Fibroblast of mammary gland (primary cell): ENCODE measurements around the gene AKT1.

Experiments
- DNase-seq: peaks from one replicate; pipeline ENCODE4 v3.0.0-alpha.2; 2010; ENCODE audit warnings: low read depth
- H3K4me3 ChIP-seq: 2 replicates; pipeline ENCODE4 v1.5.1; 2011; ENCODE audit warnings: low read depth, mild to moderate bottlenecking, low read length, moderate library complexity; ENCODE audit not compliant: control insufficient read depth
- CTCF ChIP-seq: conservative IDR thresholded peaks from 2 replicates; pipeline ENCODE4 v1.5.1; 2011; ENCODE audit warnings: low read depth, low read length, inconsistent platforms; ENCODE audit not compliant: control insufficient read depth, insufficient read depth

The AKT1 gene

GRCh38 chr14:104777808-104778249, 17.7 kb downstream of the AKT1 start:
- no peak overlapping the region for H3K4me3 ChIP-seq
- DNase-seq, result no peak
- TF ChIP-seq CTCF, result no peak

- DNase-seq, result no peak
- no peak overlapping the region for H3K4me3 ChIP-seq
- TF ChIP-seq CTCF, result no peak
Observed at GRCh38 chr14:104776961-104777807, 18.4 kb downstream of the AKT1 start.

- H3K4me3 ChIP-seq, result no peak overlapping the region
- no peak for DNase-seq
- TF ChIP-seq CTCF, result no peak
Observed at GRCh38 chr14:104776481-104776880, 19.1 kb downstream of the AKT1 start.

GRCh38 chr14:104775073-104775489, 20.5 kb downstream of the AKT1 start:
- no peak overlapping the region for H3K4me3 ChIP-seq
- TF ChIP-seq CTCF, result no peak

GRCh38 chr14:104774453-104775072, 21.0 kb downstream of the AKT1 start:
- no peak overlapping the region for H3K4me3 ChIP-seq
- no peak for TF ChIP-seq CTCF
- DNase-seq, result no peak

More at GRCh38 chr14:104775073-104775489, 20.5 kb downstream of the AKT1 start:
- DNase-seq, result no peak

- TF ChIP-seq CTCF, result no peak
- no peak for DNase-seq
- no peak overlapping the region for H3K4me3 ChIP-seq
Observed at GRCh38 chr14:104773505-104774452, 21.8 kb downstream of the AKT1 start.
